HG03432 (cell line): Measurements from ENCODE around the gene FBRS.
"Not testable (repeated sequence)": the region's sequence is repeated elsewhere in the genome, so short reads cannot be mapped to it uniquely, and the experiment has no call there.

Experiments used
- ATAC-seq: cut with Tn5 transposase; IDR thresholded peaks from one replicate; pipeline ENCODE4 v1.9.1; 2021; ENCODE audit warnings: mild to moderate bottlenecking, moderate library complexity; ENCODE audit not compliant: unreplicated experiment

The FBRS gene

DNA sequence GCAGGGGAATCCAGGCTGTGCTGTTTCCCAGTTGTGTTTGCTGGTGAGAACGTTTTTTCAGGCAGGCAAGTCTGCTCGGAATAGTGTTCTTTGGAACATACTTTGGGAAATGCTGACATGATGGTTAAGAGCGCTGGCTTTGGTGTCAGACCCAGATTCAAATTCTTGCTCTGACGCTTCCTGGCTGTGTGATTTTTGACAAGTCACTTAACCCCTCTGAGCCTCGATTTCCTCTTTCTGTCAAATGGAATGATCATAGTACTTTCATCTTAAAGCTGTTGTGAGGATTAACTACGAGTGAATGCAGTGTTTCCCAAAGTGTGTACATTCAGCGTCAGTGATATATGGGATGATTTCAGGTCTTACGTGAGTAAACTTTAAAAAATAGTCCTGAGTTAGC is 4.8 kb downstream of the FBRS start:
- ATAC-seq, result no peak

DNA sequence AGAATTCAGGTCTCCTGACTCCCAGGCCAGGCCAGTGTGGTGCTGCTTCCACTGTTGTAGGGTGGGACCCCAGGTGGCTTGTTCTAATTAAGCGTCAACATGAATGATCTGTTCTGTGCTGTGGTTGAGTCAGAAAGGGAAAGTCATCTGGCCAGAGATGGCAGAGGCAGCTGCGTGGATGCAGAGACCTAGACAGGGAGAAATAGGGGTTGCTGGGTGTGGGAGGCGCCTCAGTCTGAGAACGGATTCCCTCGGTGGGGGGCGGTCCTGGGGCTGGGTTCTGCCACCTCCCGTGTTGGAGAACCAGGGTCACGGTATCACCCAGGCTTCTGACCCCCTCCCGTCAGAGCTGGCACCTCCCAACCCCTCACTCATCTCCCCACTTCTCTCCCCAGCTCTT is 5.6 kb downstream of the FBRS start:
- ATAC-seq, result no peak

DNA sequence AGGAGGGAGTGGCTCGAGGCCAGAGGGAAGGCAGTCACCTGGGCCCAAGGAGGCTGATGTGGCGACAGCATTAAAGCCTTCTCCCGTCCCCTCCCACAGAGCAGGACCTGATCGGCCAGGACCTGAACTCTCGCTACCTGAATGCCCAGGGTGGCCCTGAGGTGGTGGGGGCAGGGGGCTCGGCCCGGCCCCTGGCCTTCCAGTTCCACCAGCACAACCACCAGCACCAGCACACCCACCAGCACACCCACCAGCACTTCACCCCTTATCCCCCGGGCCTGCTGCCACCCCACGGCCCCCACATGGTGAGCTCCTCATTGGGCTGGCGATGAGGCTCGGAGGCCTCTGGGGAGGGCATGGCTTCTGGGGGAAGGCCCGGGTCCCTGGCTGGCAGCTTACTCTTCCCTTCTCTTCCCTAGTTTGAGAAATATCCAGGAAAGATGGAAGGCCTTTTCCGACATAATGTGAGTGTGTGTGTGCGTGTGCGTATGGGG is 6.4 kb downstream of the FBRS start:
- no peak for ATAC-seq

DNA sequence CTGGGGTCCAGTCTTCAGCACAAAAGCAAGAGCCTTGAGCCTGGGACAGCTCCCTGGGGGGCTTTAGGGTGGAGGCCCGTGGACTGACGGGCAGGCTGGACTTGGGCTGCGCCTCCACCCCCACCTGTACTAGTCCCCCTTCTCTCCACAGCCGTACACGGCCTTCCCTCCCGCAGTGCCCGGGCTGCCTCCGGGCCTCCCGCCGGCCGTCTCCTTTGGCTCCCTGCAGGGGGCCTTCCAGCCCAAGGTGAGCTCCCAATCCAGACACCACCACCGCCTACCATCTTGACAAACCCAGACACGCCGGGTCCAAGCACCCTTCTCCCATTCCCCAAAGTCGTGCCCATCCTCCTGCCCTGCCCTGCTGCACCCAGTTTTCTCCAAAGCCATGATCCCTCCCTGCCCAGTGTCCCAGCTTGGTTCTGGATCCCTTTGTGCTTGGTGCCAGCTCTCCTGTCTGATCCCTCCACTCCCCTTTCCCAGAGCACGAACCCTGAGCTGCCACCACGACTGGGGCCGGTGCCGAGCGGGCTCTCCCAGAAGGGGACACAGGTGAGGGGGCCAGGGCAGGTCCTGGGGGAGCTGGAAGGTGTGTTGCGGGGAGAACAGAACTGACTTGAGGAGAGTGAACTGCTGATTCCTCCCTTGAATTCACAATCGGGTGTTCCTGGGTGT is 7.1 kb downstream of the FBRS start:
- no peak for ATAC-seq

GRCh38 chr16:30665830-30666190 is 7.6 kb downstream of the FBRS start:
- ATAC-seq, result no peak

GRCh38 chr16:30666681-30667080 is 8.4 kb downstream of the FBRS start:
- no peak for ATAC-seq

DNA sequence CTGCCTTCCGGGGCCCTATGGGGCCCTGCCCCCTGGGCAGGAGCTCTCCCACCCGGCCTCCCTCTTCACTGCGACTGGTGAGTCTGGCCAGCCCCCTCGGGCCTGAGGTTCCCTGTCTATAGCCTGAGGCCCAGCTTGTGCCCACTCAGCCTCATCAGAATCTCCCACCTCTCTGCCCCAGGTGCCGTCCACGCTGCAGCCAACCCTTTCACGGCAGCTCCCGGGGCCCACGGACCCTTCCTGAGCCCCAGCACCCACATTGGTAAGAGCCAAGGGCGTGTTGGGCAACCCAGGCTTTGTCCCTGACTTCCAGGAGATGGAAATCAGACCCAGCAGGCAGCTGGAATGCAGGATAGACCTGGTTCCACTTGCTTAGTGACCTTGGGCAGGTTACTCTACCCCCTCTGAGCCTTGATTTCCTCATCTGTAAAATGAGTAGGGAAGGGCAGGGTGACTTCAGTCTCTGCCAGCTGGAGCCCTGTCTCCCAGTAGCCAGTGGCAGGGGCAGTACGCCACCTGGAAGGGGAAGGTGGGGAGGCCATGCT is 9.2 kb downstream of the FBRS start:
- no peak for ATAC-seq

DNA sequence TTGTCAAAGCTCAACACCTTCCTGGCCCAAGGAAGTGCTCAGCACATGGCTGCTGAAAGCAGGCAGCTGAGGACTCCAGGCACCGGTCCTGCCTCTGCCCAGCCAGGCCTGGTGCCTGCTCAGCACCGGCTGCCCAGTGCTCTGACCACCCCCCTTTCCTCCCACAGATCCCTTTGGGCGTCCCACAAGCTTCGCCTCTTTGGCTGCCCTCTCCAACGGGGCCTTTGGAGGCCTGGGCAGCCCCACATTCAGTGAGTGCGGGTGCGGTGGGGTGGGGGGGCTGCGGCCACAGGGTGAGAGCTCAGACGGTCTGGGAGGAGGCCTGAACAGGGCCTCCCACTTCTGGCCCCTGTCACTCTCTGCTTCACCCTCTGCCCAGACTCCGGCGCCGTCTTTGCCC is 10.2 kb downstream of the FBRS start:
- no peak for ATAC-seq

DNA sequence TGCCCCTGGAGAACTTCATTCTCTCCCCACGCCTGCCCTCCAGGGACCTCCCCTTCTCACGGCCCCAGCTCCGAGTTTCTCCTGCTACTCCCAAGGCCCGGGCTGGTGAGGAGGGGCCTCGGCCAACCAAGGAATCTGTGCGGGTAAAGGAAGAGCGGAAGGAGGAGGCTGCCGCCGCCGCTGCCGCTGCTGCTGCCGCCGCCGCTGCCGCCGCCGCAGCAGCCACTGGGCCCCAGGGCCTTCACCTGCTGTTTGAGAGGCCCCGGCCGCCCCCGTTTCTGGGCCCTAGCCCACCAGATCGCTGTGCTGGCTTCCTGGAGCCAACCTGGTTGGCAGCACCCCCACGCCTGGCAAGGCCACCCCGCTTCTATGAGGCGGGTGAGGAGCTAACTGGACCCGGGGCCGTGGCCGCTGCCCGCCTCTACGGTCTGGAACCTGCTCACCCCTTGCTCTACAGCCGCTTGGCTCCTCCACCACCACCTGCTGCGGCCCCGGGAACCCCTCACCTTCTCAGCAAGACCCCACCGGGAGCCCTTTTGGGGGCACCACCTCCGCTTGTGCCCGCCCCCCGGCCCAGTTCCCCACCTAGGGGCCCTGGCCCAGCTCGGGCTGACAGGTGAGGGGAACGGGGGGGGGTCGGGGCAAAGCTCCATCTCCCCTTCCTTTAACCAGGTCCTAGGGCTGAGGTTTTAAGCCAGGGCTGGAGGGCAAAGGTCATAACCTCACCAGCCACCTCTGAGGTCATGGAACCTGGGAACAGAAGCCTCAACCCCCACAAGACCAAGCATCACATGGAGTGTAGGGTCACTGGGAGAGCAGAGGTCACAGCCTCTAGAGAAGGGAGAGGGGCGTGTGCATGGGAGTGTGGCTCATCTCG is 11.0 kb downstream of the FBRS start:
- no peak for ATAC-seq

- no peak for ATAC-seq
These were observed 11.9 kb downstream of the FBRS start for GRCh38 chr16:30669903-30670824.

- ATAC-seq, result no peak
These were observed 16.9 kb downstream of the FBRS start for GRCh38 chr16:30675143-30675542.

GRCh38 chr16:30677931-30678585 is 19.8 kb downstream of the FBRS start:
- no peak for ATAC-seq

- ATAC-seq, result no peak
These were observed 20.3 kb downstream of the FBRS start for GRCh38 chr16:30678586-30678970.

DNA sequence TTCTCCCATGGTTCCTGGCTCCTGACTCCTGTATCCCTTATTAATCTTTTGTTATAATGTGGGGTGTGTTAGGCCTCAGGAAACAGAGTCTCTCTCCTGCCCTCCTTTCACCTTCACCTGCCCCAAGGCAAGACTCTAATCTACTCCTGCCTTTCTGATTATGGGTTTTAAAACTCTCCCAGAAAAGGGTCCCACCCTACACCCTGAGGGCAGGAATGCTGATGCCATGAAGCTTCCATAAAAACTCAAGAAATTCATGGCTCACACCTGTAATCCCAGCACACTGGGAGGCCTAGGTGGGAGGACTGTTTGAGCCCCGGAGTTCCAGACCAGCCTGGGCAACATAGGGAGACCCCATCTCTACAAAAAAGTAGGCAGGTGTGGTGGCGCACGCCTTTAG is 22.1 kb downstream of the FBRS start:
- no peak for ATAC-seq

- no peak for ATAC-seq
These were observed 30.5 kb downstream of the FBRS start for GRCh38 chr16:30688701-30689100.

DNA sequence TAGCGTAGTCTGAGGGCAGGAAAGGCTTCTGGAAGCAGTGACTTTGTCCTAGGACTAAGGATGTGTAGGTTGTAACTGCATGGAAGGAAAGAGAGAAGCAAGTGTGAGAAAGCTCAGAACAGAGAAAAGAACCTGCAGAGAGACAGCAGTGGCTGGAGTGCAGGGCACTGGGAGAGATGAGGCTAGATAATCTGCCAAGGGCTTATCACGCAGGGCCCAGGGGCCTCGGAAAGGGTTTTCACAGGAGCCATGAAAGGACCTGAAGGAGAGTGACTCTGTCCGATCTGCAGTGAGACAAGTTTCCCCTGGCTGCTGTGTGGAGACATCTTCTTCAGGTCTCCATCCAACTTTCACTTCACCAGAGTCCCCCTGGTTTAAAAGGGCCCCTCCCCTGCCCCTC is 33.7 kb downstream of the FBRS start:
- no peak for ATAC-seq

DNA sequence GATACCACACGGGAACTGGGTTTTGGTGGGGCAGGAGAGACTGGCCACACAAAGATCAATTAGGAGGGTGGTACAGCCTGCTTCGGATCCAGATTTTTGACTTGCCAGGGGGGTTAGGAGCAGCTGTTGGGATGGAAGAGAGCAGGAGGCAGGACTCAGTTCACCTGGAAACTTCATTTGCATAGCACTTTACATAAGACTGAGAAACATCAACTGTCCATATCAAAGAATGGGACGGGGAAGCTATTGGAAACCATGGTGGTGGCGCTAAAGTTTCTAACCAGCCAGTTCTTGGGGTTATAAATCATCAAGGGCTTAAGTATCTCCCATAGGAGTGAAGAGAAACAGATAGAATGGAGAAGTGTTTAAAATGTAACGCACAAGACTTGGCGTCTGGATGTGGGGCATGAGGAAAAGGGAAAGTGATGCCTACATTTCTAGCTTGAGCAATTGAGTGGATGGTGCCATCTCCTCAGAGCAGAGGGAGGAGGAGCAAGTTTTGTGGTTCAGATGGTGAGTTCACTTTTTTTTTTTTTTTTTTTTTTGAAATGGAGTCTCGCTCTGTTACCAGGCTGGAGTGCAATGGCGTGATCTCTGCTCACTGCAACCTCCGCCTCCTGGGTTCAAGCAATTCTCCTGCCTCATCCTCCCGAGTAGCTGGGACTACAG is 34.3 kb downstream of the FBRS start:
- ATAC-seq, result no peak

GRCh38 chr16:30694926-30695693 is 36.9 kb downstream of the FBRS start:
- no peak for ATAC-seq

- ATAC-seq, result not testable (repeated sequence)
These were observed 38.4 kb downstream of the FBRS start for GRCh38 chr16:30696646-30697045.
